Measurements from ENCODE around the gene WDR93.
"Not testable (repeated sequence)": the region's sequence is repeated elsewhere in the genome, so short reads cannot be mapped to it uniquely, and the experiment has no call there.

Gene WDR93

DNA sequence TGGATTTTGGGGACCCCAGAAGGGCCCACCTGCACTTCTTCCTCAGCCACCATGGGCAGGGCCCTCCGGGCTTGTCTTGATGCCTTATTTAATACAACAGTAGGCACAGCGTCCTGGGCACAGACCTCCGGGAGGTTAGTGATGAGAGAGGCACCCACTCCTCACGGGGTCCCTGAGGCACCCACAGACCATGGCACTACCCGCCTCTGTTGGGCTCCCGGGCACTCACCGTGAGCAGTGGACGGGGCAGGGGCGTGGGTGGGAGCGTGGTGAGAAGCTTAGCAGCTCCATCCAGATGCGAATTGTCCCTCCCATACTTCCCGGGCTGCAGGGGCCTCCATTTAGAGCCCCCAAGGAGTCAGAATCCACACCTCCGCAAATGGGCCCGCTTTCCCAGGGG lies 85.2 kb downstream of the WDR93 start:
- DNase-seq, result no peak

GRCh38 chr15:89776274-89777072 lies 85.9 kb downstream of the WDR93 start, which contains the start of gene MESP2:
Gene MESP2, plus strand, starts transcription at chr15:89776332. Its CDS starts 26 bp downstream, at chr15:89776358.
- DNase-seq, result no peak

GRCh38 chr15:89777073-89777751 lies 86.6 kb downstream of the WDR93 start:
- no peak for DNase-seq

DNA sequence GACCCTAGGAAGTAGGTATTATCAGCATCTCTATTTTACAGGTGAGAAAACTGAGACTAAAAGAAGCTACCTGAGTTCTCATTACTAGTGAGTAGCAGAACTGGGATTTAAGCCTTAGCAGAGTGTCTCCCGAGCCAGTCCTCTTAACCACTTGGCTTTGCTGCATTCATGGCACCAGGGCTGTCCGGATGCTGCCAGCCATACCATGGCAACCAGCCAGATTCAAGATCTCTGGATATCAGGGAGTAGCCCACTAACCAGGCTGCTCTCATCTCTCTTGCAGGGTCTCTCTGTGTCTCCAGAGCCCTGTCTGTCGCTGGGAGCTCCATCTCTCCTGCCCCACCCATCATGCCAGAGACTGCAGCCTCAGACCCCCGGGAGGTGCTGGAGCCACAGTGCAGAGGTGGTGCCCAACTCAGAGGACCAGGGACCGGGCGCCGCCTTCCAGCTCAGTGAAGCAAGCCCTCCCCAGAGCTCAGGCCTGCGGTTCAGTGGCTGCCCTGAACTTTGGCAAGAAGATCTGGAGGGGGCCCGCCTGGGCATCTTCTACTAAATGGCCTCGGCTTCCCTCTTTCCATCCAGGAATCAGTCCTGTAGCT lies 87.3 kb downstream of the WDR93 start:
- no peak for DNase-seq

- no peak for DNase-seq
Measured at GRCh38 chr15:89778861-89779260, 88.2 kb downstream of the WDR93 start.

DNA sequence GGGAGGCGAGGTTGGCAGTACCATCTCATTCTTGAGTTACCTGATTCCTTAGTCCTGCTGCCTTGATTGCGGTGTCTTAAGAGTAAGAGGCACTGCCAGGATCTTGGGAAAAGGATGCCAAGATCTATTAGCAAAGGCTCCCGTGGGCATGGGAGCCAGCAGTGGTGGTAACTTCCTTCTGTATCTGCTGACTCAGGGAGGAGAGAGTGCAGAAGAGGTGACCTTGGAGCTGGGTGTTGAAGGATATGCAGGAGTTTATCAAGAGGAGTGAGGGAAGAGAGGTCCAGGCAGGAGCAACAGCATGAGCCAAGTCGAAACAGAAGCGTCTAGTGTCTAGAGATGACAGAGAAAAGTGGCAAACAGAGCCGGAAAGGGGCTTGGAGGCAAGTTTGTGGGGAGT lies 90.0 kb downstream of the WDR93 start:
- DNase-seq, result no peak

GRCh38 chr15:89781055-89781454 lies 90.4 kb downstream of the WDR93 start:
- no peak for DNase-seq

DNA sequence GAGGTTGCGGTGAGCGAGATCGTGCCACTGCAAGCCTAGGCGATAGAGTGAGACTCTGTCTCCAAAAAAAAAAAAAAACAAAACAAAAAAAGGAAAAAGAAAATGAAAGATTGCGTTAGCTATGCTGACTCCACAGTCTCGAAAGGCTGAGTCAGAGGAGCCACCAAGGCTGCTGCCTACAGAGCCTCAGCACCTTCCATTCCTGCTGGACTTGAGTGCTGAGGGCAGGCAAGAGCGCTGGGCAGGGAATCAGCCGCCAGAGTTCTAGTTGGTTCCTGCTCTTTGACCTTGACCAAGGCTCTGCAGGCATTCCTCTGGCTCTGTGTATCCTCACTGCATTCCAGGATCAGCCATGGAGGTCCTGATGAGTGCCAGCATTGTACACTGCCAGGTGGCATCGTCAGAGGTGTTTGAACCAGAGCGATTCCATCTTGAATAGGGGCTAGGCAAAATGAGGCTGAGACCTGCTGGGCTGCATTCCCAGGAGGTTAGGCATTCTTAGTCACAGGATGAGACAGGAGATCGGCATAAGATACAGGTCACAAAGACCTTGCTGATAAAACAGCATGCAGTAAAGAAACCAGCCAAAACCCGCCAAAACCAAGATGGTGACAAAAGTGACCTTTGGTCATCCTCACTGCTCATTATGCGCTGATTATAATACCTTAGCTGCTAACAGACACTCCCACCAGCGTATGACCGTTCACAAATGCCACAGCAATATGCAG lies 91.4 kb downstream of the WDR93 start:
- DNase-seq, result no peak

DNA sequence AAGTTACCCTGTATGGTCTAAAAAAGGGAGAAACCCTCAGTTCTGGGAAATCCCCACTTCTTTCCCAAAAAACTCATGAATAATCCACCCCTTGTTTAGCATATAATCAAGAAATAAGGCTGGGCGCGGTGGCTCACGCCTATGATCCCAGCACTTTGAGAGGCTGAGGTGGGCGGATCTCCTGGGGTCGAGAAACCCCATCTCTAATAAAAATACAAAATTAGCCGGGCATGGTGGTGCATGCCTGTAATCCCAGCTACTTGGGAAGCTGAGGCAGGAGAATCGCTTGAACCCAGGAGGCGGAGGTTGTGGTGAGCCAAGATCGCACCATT lies 92.0 kb downstream of the WDR93 start:
- not testable (repeated sequence) for DNase-seq

GRCh38 chr15:89783111-89783860 lies 92.7 kb downstream of the WDR93 start:
- no peak for DNase-seq

DNA sequence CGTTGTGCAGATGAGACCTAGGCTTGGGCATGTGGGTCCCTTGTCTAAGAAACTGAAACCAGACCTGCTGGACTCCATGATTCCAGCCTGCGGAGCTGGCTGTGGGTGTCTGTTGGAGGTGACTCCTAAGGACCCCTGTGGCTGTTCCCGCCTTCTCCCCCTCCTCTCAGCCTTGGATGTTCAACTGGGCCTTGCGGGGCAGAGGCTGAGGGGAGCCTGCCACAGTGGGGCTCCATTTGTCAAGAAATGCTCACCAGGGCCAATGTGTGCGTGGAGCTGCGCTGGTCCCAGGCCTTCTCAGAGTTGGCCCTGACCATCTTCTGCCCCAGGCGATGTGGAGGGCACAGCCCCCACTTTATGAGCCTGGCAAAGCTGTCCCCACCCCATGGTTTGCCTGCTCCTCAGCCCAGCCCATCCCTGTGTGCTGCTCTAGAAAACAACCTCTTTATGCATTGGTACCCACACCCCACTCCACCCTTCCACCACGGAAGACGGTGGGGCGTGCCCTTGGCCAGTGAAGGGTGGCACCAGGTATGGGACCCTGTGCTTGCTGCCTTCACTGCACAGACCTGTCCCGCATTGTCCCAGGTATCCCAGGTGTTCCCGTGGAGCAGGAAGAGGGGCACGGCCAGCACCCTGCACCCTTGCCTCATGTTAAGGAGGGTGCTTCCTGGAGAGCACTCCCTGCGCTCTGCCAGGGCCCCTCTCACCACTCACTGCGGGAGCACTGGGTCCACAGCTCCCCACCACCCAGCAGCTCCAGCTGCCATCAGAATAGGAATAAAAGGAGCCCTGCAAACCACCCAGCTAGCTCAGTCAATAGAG lies 93.5 kb downstream of the WDR93 start:
- no peak for DNase-seq

GRCh38 chr15:89784686-89784960 lies 94.0 kb downstream of the WDR93 start:
- no peak for DNase-seq

- no peak for DNase-seq
Measured at GRCh38 chr15:89785064-89785773, 94.6 kb downstream of the WDR93 start.

GRCh38 chr15:89785774-89786140 lies 95.1 kb downstream of the WDR93 start:
- DNase-seq, result no peak

DNA sequence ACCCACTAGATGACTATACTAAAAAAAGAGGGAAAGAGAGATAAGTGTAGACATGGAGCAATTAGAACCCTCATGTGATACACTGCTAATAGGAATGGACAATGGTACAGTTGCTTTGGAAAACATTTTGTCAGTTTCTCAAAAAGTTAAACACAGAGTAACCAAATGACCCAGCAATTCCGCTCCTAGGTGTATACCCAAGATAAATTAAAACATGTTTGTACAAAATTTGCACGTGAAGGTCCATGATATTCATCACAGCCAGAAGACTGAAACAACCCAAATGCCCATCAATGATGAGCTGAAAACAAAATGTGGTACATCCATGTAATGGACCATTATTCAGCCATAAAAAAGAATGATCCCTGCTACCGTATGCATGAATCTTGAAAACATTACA lies 97.3 kb downstream of the WDR93 start:
- no peak for DNase-seq

DNA sequence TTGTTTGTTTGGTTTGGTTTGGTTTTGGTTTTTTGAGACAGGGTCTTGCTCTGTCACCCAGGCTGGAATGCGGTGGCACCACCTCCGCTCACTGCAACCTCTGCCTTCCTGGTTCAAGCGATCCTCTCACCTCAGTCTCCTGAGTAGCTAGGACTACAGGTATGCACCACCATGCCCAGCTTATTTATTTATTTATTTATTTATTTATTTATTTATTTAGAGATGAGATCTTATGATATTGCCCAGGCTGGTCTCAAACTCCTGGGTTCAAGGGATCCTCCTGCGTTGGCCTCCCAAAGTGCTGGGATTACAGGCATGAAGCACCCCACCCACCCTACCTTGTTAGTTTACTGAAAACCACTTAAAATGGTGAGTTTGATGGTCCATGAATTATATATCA lies 98.0 kb downstream of the WDR93 start:
- DNase-seq, result not testable (repeated sequence)

- DNase-seq, result no peak
Measured at GRCh38 chr15:89790206-89790605, 99.6 kb downstream of the WDR93 start.

DNA sequence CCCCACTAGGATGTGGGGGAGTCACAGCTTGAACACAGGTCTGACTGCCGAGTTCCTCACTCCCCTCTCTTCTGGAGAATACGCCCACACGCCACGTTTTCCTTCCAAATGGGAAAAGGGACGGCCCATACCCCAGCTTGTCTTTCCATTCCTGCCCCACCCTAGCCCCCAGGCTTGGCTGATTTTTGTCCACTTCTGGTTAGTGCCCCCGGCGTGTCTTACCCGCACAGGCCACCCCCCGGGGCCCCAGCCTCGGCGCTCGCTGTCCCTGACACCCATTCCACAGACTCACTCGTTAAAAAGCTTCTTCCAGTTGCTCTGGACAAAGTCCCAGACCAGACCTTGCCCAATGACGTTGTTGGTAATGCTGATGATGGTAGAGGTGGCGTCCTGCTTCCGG lies 100.0 kb downstream of the WDR93 start:
- DNase-seq, result no peak

- no peak for DNase-seq
Measured at GRCh38 chr15:89792106-89792805, 101.6 kb downstream of the WDR93 start.

Data from AML-193 (cell line).